AG09319 (cell line): ENCODE measurements around the gene MIB1.
A peak's percentile ranks its signal among the peaks of the same experiment; 100 is the strongest.

Experiments
- DNase-seq: peaks from one replicate; pipeline ENCODE4 v3.0.0-alpha.2; 2010; ENCODE audit warnings: low read depth; ENCODE audit errors: extremely low read depth
- TF ChIP-seq, protein P1 (sequence below): IDR thresholded peaks from 2 replicates; pipeline ENCODE4 v1.5.1; 2011; ENCODE audit warnings: low read depth, mild to moderate bottlenecking, inconsistent platforms, low read length, moderate library complexity

The MIB1 gene

DNA sequence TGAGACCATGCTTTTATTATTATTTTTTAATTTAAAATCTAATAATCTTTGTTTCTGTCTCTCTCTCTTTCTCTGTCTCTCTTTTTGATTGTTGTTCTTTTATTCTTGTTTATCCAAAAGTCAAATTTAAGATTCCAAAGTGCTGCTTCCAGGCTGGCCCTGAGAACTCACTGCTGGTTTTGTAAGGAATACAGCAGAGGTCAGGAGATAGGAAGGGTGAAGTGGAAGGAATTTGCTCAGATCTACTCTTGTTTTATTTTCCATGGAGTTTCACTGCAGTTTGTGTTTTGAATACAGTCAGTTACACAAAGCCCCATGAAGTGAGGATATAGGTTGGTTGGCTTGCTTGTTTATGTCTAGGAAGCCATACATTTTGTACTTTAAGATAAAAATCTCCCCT, 168.1 kb downstream of the MIB1 start:
- DNase-seq = no peak
- TF ChIP-seq, protein P1, sequence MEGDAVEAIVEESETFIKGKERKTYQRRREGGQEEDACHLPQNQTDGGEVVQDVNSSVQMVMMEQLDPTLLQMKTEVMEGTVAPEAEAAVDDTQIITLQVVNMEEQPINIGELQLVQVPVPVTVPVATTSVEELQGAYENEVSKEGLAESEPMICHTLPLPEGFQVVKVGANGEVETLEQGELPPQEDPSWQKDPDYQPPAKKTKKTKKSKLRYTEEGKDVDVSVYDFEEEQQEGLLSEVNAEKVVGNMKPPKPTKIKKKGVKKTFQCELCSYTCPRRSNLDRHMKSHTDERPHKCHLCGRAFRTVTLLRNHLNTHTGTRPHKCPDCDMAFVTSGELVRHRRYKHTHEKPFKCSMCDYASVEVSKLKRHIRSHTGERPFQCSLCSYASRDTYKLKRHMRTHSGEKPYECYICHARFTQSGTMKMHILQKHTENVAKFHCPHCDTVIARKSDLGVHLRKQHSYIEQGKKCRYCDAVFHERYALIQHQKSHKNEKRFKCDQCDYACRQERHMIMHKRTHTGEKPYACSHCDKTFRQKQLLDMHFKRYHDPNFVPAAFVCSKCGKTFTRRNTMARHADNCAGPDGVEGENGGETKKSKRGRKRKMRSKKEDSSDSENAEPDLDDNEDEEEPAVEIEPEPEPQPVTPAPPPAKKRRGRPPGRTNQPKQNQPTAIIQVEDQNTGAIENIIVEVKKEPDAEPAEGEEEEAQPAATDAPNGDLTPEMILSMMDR = no peak

DNA sequence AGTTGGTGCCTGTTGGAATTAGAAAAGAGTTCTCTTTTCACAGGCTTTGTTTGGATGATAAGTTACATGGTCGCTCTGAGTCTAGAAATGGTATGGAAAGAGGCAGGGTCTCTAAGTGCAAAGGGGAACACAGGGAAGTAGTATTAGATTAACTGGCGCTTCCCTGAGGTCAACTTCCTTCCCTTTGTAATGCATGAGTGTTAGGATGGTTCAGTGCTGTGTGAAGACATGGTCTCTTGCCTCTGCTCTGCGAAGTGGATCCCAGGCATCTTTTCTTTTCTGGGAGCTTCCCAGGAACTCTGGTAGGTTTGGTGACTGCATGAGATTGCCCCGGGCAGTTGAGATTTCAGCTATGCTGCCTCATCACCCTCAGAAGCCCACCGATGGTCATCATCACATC, 170.3 kb downstream of the MIB1 start:
- no peak for DNase-seq
- TF ChIP-seq, protein P1 = no peak

DNA sequence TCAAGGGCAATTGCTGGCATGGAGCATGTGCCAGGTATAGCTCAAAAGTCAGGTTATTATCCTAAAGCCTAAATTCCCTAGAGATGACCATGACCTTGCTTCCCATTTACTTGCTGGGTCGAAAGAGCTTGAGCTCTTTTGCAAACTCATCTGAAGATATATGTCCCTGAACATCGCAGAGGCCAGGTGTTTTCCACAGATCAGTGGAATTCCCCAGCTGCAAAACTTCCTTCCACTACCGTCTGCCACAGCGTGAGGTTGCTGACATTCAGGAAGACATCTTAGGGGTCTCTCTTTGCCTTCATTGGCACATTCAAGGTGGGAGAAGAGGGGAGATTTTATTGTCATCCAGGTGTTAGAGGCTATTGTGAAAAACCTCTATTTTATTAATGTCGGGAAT, 171.0 kb downstream of the MIB1 start:
- TF ChIP-seq, protein P1 = no peak
- no peak for DNase-seq

DNA sequence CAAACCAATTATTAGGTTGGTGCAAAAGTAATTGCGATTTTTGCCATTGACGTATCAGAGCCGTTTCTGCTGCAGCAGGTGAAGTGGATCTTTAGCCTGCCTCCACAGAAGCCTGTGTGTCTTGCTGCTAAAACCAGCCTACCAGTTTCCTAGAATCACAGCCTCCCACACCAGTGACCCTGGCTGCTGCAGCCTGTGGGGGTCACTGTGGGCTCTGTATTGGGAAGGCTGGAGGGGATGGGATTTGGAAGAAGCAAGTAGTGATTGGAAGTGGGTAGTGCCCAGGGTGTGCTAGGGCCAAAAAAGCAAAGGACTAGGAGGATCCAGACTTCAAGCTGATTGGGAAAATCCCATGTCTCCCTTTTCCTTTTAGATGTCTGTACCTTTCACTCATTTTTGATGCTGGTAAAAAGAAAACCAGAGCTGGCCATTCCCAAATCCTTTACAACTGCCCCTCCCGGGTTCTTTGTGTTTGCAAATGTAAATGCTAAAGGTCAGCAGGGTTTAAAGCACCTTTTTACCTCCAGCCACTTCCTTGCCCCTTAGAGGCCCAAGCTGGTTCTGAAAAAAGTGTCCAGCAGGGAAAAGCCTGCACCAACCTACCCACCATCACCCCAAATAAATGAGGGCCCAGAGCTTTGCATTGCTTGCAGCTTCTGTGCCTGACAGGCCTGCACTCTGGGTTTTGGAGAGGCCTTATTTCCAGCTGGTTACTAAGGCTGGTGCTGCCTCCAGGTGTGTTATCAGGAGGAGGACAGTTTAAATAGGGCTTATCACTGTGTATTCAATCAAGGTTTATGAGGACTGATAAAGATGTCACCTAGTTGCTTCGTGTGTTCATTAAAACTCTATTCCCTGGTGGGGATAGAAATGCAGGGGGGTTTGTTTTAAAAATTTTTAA, 172.0 kb downstream of the MIB1 start:
- DNase-seq = no peak
- TF ChIP-seq, protein P1 = no peak

DNA sequence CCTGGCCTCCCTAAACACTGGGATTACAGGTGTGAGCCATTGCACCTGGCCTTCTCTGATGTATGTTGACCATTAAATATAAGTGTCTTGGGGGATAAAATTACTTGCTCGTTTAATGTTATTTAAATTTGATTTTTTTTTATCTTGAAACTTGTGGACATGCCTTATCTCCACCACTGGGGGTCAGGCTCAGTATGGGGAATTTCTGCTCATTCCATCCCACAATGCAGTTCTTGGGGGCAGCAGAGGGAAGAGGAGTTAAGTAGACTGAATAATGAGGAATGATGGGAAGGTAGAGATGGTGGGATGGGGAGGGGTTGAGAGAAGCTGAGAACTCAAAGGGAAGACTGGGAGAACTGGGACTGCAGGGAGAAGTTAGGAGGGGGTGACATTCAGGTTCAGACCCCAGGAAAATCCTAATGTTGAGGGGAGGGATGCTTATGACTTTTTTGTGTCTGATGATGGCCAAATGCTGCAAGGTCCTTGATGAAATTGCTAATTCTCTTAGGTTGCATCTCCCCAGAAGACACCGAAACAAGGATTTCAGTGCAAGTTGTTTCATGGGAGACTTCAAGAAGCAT, 174.2 kb downstream of the MIB1 start:
- no peak for DNase-seq
- TF ChIP-seq, protein P1 = peak; percentile 38

DNA sequence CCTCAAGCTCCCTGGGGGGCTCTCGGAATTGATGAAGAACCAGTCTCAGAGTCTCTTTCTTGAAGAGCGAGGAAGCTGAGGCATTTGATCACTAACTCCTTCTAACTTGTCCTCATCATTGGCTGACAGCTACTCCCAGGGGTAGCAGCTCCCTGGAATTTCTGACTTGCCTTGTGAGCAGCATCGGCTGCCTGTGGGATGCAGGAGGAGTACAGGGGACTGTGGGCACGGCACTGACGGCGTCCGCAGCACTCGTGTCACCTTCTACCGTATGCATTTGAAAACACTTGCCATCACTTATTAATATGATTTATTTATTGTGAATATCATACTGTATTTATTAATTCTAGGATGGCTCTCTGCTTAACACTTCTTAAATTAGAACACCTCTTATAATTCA, 175.0 kb downstream of the MIB1 start:
- no peak for DNase-seq
- TF ChIP-seq, protein P1 = no peak

DNA sequence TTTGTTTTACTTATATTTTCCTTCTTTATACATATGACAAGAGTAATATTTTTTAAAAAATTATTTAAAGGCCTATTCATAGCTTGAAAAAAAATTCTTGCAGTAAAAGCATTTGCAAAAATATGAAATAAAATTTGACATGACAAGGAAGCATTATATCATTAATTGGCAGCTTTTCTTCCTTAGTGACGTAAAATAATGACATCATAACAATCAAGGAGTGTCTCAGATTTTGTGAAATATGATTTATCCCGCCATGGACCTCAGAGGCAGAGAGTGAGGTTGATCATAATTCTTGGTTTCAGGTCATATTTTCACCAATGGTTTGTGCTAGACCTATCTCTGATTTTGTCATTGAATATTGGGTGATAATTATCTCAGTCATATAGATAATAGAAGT, 176.0 kb downstream of the MIB1 start:
- no peak for DNase-seq
- TF ChIP-seq, protein P1 = no peak
